ENCODE measurements around the gene PLA2G4F.

DNA sequence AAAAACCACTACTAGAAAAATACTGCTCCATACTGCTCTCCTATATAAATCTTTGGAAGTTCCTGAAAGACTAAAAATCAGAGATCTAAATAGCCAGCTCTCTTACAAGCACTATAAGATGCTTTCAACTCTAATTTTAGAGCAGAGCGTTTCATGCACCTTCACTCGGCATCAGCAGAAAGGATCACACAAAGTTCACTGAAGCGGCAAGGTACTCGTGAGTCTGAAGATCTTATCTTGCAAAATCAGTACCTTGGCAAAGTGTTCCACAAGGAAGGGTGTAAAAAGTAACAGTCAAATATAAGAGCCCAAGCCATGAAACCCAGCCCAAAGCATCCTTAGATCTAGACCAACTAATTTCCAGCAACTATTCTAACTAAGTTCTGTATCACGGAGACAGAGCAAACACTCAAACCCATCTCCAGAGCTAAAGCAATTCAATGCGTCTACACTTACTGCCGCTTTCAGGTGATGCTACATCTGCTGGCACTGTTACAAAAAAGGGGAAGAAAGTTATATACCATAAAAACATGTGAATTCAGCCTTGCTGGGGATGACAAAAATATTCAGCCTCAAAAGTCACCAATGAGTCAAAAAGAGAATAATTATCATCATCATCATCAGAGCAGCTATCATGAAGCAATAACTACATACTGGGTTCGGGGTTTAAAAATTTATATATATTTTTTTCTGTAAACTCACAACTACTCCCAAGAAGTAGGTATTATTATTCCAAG is 35.3 kb upstream of the PLA2G4F start:
- TF ChIP-seq, protein P1, sequence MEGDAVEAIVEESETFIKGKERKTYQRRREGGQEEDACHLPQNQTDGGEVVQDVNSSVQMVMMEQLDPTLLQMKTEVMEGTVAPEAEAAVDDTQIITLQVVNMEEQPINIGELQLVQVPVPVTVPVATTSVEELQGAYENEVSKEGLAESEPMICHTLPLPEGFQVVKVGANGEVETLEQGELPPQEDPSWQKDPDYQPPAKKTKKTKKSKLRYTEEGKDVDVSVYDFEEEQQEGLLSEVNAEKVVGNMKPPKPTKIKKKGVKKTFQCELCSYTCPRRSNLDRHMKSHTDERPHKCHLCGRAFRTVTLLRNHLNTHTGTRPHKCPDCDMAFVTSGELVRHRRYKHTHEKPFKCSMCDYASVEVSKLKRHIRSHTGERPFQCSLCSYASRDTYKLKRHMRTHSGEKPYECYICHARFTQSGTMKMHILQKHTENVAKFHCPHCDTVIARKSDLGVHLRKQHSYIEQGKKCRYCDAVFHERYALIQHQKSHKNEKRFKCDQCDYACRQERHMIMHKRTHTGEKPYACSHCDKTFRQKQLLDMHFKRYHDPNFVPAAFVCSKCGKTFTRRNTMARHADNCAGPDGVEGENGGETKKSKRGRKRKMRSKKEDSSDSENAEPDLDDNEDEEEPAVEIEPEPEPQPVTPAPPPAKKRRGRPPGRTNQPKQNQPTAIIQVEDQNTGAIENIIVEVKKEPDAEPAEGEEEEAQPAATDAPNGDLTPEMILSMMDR (IDR thresholded peaks at IDR 0.05): no peak
- TF ChIP-seq POLR2A (IDR thresholded peaks at IDR 0.05): no peak
